Neutrophil (primary cell): ENCODE results near the gene ATXN7L3.

ENCODE experiments used
- H3K27ac ChIP-seq: fragments of 200-600 bp; sonication (generic); 2 replicates; pipeline ENCODE4 v1.5.1; 2016; ENCODE audit warnings: mild to moderate bottlenecking, moderate library complexity
- H3K27me3 ChIP-seq: fragments of 200-600 bp; sonication (generic); 2 replicates; pipeline ENCODE4 v1.6.0; 2016; ENCODE audit warnings: mild to moderate bottlenecking
- H3K36me3 ChIP-seq: fragments of 200-600 bp; sonication (generic); 2 replicates; pipeline ENCODE4 v1.5.1; 2017
- H3K4me1 ChIP-seq, 2 experiments: fragments of 200-600 bp in 1 of 2; sonication (generic) in 1 of 2; 1 replicate in 1 of 2; 2 replicates in 1 of 2; pipeline versions ENCODE4 v1.5.1 to v1.6.1; 2013 to 2016; ENCODE audit warnings: low read depth in 1 of 2, low read length in 1 of 2, mild to moderate bottlenecking in 1 of 2, moderate library complexity in 1 of 2; ENCODE audit not compliant: control insufficient read depth in 1 of 2, insufficient read depth in 1 of 2
- H3K4me3 ChIP-seq, 2 experiments: fragments of 200-600 bp in 1 of 2; sonication (generic) in 1 of 2; 1 replicate in 1 of 2; 2 replicates in 1 of 2; pipeline ENCODE4 v1.5.1; 2013 to 2016; ENCODE audit warnings: low read depth in 1 of 2, low read length in 1 of 2, mild to moderate bottlenecking in 1 of 2, moderate library complexity in 1 of 2
- H3K9me3 ChIP-seq: fragments of 200-600 bp; sonication (generic); 2 replicates; pipeline ENCODE4 v1.5.1; 2016
- TF ChIP-seq, protein P1 (sequence below): fragments of 200-600 bp; sonication (generic); IDR thresholded peaks from 2 replicates; pipeline ENCODE4 v1.5.1; 2016; ENCODE audit warnings: antibody characterized with exemption

ATXN7L3 gene

DNA sequence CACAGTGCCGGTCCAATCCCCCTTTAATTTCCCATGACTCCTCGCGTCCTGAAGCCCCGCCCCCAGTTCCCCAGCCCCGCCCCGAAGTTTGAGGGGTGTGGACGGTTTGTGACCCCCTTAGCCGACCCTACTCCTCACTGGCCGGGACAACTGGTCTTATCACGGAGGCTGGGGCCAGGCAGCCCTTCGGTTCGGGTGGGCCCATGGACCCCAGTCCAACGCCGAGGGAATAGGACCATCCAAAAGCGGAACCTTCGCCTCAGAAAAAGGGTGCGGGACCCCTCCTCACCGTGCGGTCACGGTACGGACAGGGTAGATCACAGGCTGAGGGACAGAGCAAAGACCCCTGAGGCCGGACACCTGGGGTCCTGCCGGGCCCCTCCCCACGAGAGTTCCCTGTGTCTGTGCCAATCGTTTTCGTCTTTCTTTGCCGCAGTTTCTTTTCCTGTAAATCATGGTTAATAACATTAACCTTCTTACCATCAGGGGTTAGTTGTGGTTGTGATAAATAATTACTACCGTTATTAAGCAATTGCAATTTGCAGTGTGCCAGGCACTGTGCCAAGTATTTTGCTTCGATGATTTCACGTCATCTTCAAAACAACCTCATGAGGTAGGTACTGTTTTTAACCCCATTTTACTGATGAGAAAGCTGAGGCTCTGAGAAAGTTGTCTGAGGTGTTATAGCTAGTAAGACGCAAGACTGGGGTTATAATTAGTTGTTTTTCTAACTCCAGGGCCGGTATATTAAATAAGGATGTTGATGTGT, 12.4 kb downstream of the ATXN7L3 start:
- peaks cover 37 to 44% of the 10 kb centered on the region in 2 experiments for H3K4me1 ChIP-seq
- H3K4me3 ChIP-seq, result peak overlapping the region; percentile 92 to 98
- no peaks in the 10 kb centered on the region for H3K9me3 ChIP-seq
- no peaks in the 10 kb centered on the region for H3K27me3 ChIP-seq
- TF ChIP-seq, protein P1, sequence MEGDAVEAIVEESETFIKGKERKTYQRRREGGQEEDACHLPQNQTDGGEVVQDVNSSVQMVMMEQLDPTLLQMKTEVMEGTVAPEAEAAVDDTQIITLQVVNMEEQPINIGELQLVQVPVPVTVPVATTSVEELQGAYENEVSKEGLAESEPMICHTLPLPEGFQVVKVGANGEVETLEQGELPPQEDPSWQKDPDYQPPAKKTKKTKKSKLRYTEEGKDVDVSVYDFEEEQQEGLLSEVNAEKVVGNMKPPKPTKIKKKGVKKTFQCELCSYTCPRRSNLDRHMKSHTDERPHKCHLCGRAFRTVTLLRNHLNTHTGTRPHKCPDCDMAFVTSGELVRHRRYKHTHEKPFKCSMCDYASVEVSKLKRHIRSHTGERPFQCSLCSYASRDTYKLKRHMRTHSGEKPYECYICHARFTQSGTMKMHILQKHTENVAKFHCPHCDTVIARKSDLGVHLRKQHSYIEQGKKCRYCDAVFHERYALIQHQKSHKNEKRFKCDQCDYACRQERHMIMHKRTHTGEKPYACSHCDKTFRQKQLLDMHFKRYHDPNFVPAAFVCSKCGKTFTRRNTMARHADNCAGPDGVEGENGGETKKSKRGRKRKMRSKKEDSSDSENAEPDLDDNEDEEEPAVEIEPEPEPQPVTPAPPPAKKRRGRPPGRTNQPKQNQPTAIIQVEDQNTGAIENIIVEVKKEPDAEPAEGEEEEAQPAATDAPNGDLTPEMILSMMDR, result no peak
- peaks cover 40% of the 10 kb centered on the region for H3K36me3 ChIP-seq
- H3K27ac ChIP-seq, result peak overlapping the region; percentile 98

DNA sequence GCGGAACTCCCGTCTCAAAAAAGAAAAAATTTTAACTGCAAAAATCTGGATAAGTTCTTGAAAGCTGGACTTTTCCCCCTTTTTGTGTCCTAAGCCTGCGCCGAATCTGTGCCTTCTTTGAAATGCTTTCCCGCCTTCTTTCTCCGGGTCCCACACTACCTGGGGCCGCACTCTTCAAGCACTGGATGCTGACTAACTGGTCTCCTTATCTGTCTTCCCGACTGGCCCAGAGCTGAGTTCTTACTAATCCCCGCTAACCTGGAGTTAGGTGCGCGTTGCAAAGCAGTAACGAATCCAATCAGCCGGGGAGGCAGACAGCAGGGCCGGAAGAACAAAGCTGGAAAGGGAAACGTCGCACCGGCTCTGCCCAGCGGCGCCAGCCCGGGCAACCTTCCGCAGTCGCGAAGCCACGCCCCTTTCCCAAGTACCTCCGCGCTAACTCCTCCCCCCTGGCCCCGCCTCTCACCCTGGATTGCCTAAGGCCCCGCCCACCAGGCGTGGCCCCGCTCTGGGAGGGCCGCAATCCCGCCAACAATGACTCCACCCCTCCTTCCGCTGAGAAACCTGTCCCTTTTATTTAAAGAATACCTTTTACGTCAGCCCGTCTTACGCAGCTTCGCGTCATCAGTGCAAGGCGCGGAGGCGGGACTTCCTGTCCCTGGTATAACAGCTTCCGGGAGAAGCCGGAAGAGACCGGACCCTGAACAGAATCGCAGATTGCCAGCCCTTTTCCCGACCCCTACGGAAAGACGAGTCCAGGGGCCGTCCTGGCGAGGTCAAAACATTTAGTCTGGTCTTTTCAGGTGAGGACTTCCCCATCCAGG, 13.2 kb downstream of the ATXN7L3 start, which contains the start of gene TMUB2:
TSS of gene TMUB2 (plus strand) at position 666 of the 824 bp plus-strand sequence. CDS start 737 bp downstream, outside the sequence.
- peaks cover 40% of the 10 kb centered on the region for H3K36me3 ChIP-seq
- no peaks in the 10 kb centered on the region for H3K9me3 ChIP-seq
- no peaks in the 10 kb centered on the region for H3K27me3 ChIP-seq
- peak within 1 kb of the TSS; percentile 92 to 98 for H3K4me3 ChIP-seq
- peaks cover 37 to 40% of the 10 kb centered on the region in 2 experiments for H3K4me1 ChIP-seq
- TF ChIP-seq, protein P1, result peak; percentile 52
- peak within 1 kb of the TSS; percentile 98 for H3K27ac ChIP-seq

DNA sequence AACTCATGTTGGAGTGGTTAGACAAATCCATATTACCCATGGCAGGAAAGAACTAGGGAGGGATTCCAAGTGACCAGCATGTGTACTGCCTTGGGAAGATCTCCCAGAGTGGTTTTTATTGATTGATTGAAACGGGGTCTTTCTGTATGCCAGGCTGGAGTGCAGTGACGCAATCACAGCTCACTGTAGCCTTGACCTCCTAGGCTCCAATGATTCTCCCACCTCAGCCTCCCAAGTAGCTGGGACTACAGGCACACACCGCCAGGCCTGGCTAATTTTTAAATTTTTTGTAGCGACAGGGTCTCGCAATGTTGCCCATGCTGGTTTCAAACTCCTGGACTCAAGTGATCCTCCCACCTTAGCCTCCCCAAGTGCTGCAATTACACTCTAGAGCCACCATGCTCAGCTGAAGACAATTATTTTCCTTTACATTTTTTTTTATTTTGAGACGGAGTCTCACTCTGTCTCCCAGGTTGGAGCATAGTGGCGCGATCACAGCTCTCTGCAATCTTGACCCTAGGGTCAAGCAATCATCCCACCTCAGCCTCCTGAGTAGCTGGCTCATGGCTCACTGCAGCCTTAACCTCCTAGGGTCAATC, 15.4 kb downstream of the ATXN7L3 start:
- Histone ChIP-seq H3K9me3 (no peaks in the 10 kb centered on the region), H3K4me1 (peaks cover 37 to 40% of the 10 kb centered on the region in 2 experiments), H3K4me3 (no peak overlapping the region), H3K27ac (no peak overlapping the region), H3K27me3 (no peaks in the 10 kb centered on the region), H3K36me3 (peaks cover 21% of the 10 kb centered on the region)
- TF ChIP-seq, protein P1, result no peak

DNA sequence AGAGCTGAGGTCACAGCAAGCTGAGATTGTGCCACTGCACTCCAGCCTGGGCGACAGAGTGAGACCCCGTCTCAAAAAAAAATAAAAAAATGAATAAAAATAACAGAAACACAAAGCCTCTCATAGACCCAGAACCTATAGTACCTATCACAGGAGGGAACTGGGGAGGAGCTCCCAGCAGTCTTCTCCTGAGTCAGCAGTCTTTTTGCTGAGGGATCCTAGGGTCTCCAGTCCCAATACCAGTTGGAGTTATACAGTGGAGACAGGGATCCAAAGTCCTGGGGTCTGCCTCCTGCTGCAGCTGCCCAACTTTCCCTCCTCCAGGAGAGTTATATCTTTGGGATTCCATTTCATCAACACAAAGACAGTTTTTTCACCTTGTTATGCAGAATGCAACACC, 16.7 kb downstream of the ATXN7L3 start:
- H3K36me3 ChIP-seq, result peaks cover 28% of the 10 kb centered on the region
- no peaks in the 10 kb centered on the region for H3K9me3 ChIP-seq
- no peaks in the 10 kb centered on the region for H3K27me3 ChIP-seq
- H3K4me1 ChIP-seq, result peaks cover 24 to 27% of the 10 kb centered on the region in 2 experiments
- no peak overlapping the region for H3K4me3 ChIP-seq
- TF ChIP-seq, protein P1, result no peak
- H3K27ac ChIP-seq, result no peak overlapping the region

DNA sequence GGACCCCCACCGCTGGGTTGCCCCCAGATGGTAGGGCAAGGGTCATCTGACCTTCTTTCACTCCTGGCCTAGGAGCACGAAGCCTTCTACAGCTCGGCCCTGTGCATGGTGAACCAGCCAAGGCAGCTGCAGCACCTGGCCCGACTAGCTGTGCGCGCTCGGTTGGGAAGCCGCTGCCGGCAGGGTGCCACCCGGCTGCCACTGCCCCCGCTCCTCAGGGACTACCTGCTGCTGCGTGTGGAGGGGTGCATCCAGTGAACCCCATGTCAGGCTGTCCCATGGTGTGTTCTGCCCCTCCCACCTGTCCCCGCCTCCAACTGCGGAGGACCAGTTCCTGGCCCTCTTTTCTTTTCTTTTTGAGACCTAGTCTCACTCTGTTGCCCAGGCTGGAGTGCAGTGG, 21.6 kb downstream of the ATXN7L3 start:
- no peak overlapping the region for H3K27ac ChIP-seq
- TF ChIP-seq, protein P1, result no peak
- H3K4me1 ChIP-seq, result no peaks in the 10 kb centered on the region
- H3K9me3 ChIP-seq, result no peaks in the 10 kb centered on the region
- no peaks in the 10 kb centered on the region for H3K27me3 ChIP-seq
- no peak overlapping the region for H3K4me3 ChIP-seq
- H3K36me3 ChIP-seq, result peaks cover 61% of the 10 kb centered on the region
